Common myeloid progenitor, CD34-positive (primary cell): ENCODE data around the gene ENPP6.

ENCODE experiments used
- CTCF ChIA-PET: fragments of 350-600 bp; sonication (Branson Sonifier 250); formaldehyde crosslinking; loops from one replicate; lab custom pipeline; 2021; ENCODE audit warnings: antibody characterized with exemption; lab: Charles Lee
- POLR2A ChIA-PET: fragments of 350-600 bp; sonication (Branson Sonifier 250); formaldehyde crosslinking; loops from one replicate; lab custom pipeline; 2021; ENCODE audit warnings: antibody characterized with exemption; lab: Charles Lee
- DNase-seq, 3 donors: peaks; one replicate each; pipeline versions ENCODE4 v3.0.0 to v3.0.0-alpha.2; 2013
- H3K27ac ChIP-seq, 2 experiments: 1 replicate in 1 of 2; 2 replicates in 1 of 2; pipeline ENCODE4 v1.7.0; 2013; ENCODE audit warnings: inconsistent platforms in 2 of 2, low read length in 2 of 2, mild to moderate bottlenecking in 2 of 2, low read depth in 1 of 2, moderate library complexity in 1 of 2; ENCODE audit not compliant: severe bottlenecking in 2 of 2, insufficient read depth in 1 of 2, poor library complexity in 1 of 2
- H3K27me3 ChIP-seq, 5 experiments: replicated peaks in 2 of 5; 1 replicate in 3 of 5; 2 replicates in 2 of 5; pipeline versions ENCODE4 v1.6.1 to v1.7.0; 2013; ENCODE audit warnings: low read length in 4 of 5, mild to moderate bottlenecking in 2 of 5, moderate library complexity in 2 of 5, inconsistent platforms in 1 of 5; ENCODE audit not compliant: insufficient read depth in 5 of 5, control insufficient read depth in 4 of 5
- H3K36me3 ChIP-seq, 4 experiments: 1 replicate in 2 of 4; 2 replicates in 2 of 4; pipeline versions ENCODE4 v1.6.1 to v1.7.0; 2013; ENCODE audit warnings: low read length in 3 of 4, control low read depth in 1 of 4, mild to moderate bottlenecking in 1 of 4; ENCODE audit not compliant: control insufficient read depth in 4 of 4, insufficient read depth in 4 of 4
- H3K4me1 ChIP-seq, 4 experiments: 1 replicate in 3 of 4; 2 replicates in 1 of 4; pipeline versions ENCODE4 v1.6.1 to v1.7.1; 2013; ENCODE audit warnings: low read length in 3 of 4, mild to moderate bottlenecking in 3 of 4, control low read depth in 1 of 4, inconsistent platforms in 1 of 4, moderate library complexity in 1 of 4; ENCODE audit not compliant: control insufficient read depth in 4 of 4, insufficient read depth in 4 of 4; ENCODE audit errors: control extremely low read depth in 1 of 4
- H3K4me3 ChIP-seq, 7 experiments: 1 replicate in 4 of 7; 2 replicates in 3 of 7; pipeline versions ENCODE4 v1.5.1 to v1.7.0; 2013; ENCODE audit warnings: mild to moderate bottlenecking in 7 of 7, low read length in 6 of 7, moderate library complexity in 6 of 7, inconsistent platforms in 2 of 7, low read depth in 2 of 7, control low read depth in 1 of 7; ENCODE audit not compliant: insufficient read depth in 4 of 7, control insufficient read depth in 1 of 7; ENCODE audit errors: extremely low read depth in 1 of 7
- H3K9me3 ChIP-seq, 5 experiments: 1 replicate in 4 of 5; 2 replicates in 1 of 5; pipeline versions ENCODE4 v1.6.1 to v1.7.1; 2013; ENCODE audit warnings: low read length in 4 of 5, mild to moderate bottlenecking in 2 of 5, inconsistent platforms in 1 of 5, low read depth in 1 of 5, moderate library complexity in 1 of 5; ENCODE audit not compliant: control insufficient read depth in 4 of 5, insufficient read depth in 2 of 5; ENCODE audit errors: control extremely low read depth in 1 of 5
- WGBS: methylation state at CpG from one replicate; pipeline ENCODE4 v1.1.5; 2013; ENCODE audit not compliant: insufficient coverage; 5-methylcytosine and 5-hydroxymethylcytosine counted together

The ENPP6 gene

DNA sequence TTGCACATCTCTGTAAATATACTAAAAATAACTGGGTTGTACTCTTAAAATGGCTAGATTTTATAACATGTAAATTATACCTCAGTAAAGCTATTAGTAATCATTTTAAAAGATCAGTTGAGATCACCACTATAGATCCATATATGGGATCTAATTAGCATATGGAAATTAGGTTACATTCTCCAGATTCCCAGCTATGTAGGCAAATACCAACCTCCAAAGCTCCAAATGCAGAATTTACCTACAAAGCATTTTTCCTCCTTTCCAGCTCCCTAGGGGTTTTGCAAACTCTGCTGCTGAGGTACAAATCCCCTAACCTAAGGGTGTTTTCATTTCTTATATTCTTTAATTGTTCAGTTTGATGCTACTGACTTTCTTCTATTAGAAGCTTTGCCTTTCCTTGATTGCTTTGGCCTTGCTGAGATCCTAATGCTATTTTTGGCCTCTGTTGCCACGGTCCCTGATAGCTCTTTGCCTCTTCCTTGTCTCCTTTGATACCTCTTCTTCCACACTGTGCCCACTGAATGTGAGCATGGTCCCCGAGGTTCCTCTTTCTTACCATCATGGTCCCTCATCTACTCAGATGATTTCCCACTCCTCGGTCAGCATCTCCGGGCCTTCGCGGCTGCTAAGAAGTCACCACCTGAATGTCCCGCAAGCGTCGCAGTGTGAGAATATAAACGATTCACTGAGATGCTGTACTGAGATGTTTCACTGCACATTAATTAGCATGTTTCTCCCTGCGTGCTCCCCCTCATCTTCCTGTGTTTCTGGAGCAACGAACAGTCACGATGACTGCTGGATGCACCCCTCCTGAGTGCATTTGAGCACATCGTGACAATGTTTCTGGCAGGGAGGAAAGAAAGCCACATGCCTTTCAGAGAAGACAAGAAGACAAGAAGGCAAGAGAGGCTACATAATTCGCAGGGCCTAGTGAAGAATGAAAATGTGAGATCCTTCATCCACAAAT, 23.8 kb downstream of the ENPP6 start:
- 96% methylated on average over 13 of the region's 15 CpGs for WGBS
- ChIA-PET POLR2A (no interaction called here), CTCF (interaction anchor here (0.6 to 1.0 kb wide), 2 partner anchors 10 to 363 kb away, joined by 3 to 5 read pairs; no protein-coding TSS in a partner anchor)
- Histone ChIP-seq H3K36me3 (no peaks in the 10 kb centered on the region), H3K4me3 (no peak overlapping the region), H3K9me3 (peaks cover 0 to under 1% (median 0%) of the 10 kb centered on the region in 5 experiments), H3K4me1 (no peaks in the 10 kb centered on the region), H3K27ac (no peak overlapping the region), H3K27me3 (no peaks in the 10 kb centered on the region)
- DNase-seq: no peak

DNA sequence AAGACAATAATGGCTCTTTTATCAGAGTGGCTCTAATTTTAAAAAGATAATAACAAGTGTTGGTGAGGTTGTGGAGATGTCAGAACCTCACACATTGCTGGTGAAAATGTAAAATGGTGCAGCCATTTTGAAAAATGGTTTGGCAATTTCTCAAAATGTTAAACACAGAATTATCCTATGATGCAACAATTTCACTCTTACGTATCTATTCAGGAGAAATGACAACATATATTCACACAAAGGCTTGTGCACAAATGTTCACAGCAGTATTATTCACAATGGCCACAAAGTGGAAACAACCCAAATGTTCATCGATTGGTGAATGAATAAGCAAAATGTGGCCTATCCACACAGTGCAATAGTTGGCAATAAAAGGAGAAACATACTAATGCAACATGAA, 24.7 kb downstream of the ENPP6 start:
- CTCF ChIA-PET: interaction anchor here (1.0 kb wide), 1 partner anchor 11 kb away, joined by 3 read pairs; no protein-coding TSS in a partner anchor

DNA sequence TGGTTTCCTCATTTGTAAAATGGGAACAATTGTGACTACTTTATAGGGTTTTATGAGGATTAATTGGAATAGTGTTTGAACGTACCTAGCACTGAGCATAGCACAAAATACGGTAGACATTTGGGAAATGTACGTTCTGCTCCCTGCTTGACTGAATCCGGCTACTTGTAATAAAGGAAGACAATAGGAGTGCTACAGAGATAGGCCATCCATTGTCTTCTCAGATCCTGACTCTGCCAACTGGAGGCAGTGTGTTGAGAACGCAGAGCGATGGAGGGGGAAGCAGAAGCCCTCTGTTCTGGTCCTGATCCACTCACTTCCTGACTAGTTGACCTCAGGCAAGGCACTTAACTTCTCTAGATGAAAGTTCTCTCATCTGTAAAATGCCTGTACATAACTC, 26.4 kb downstream of the ENPP6 start:
- H3K9me3 ChIP-seq: no peaks in the 10 kb centered on the region
- peaks cover 0 to 2% (median 0%) of the 10 kb centered on the region in 5 experiments for H3K27me3 ChIP-seq
- 94% methylated on average over 6 of the region's 6 CpGs for WGBS
- H3K36me3 ChIP-seq: no peaks in the 10 kb centered on the region
- no peak overlapping the region for H3K27ac ChIP-seq
- no peaks in the 10 kb centered on the region for H3K4me1 ChIP-seq
- ChIA-PET CTCF (no interaction called here), POLR2A (no interaction called here)
- no peak for DNase-seq
- no peak overlapping the region for H3K4me3 ChIP-seq

More for the DNA sequence above, 24.7 kb downstream of the ENPP6 start:
- Histone ChIP-seq H3K4me1 (no peaks in the 10 kb centered on the region), H3K36me3 (no peaks in the 10 kb centered on the region), H3K4me3 (no peak overlapping the region), H3K27me3 (peaks cover 0 to 2% (median 0%) of the 10 kb centered on the region in 5 experiments), H3K9me3 (no peaks in the 10 kb centered on the region), H3K27ac (no peak overlapping the region)
- no peak for DNase-seq
- 85% methylated on average over 2 of the region's 2 CpGs for WGBS
- POLR2A ChIA-PET: no interaction called here

DNA sequence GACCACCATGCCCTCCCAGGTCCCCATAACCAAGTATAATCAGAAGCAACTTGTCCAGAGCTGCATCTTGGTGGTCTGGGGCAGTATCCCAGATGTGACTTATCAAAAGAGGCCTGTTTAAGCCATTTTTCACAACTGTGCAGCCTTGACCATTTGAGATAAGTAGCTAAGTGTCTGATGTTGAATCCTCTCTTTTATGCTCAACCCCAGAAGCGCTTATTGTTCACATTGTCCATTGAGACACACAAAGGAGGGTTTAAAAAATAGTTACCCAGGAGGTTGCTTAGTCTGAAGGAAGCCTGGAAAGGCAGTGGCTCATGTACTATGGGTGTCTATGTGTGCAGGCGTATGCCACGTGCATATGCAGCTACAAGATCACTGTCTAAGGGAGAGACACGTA, 27.0 kb downstream of the ENPP6 start:
- Histone ChIP-seq H3K4me1 (no peaks in the 10 kb centered on the region), H3K27me3 (peaks cover 0 to 2% (median 0%) of the 10 kb centered on the region in 5 experiments), H3K4me3 (no peak overlapping the region), H3K36me3 (no peaks in the 10 kb centered on the region), H3K9me3 (no peaks in the 10 kb centered on the region), H3K27ac (no peak overlapping the region)
- ChIA-PET POLR2A (no interaction called here), CTCF (interaction anchor here (1.4 kb wide), 1 partner anchor 11 kb away, joined by 3 read pairs; no protein-coding TSS in a partner anchor)
- DNase-seq: no peak
- WGBS: 97% methylated on average over 3 of the region's 4 CpGs

- POLR2A ChIA-PET: interaction anchor here (0.5 kb wide), 1 partner anchor 219 kb away, joined by 3 read pairs; no protein-coding TSS in a partner anchor
- DNase-seq: no peak
- CTCF ChIA-PET: interaction anchor here (1.4 kb wide), 1 partner anchor 12 kb away, joined by 3 read pairs; no protein-coding TSS in a partner anchor
- Histone ChIP-seq H3K4me3 (no peak overlapping the region), H3K36me3 (no peaks in the 10 kb centered on the region), H3K9me3 (no peaks in the 10 kb centered on the region), H3K4me1 (no peaks in the 10 kb centered on the region), H3K27ac (no peak overlapping the region), H3K27me3 (peaks cover 0 to 5% (median 0%) of the 10 kb centered on the region in 5 experiments)
- 100% methylated on average over 2 of the region's 4 CpGs for WGBS
Measured at GRCh38 chr4:184189966-184190365, 27.7 kb downstream of the ENPP6 start.

GRCh38 chr4:184188443-184189400, 29.0 kb downstream of the ENPP6 start:
- 93% methylated on average over 10 of the region's 12 CpGs for WGBS
- no peaks in the 10 kb centered on the region for H3K9me3 ChIP-seq
- DNase-seq: no peak
- ChIA-PET POLR2A (no interaction called here), CTCF (interaction anchor here (1.2 kb wide), 1 partner anchor 20 kb away, joined by 3 read pairs; no protein-coding TSS in a partner anchor)
- H3K36me3 ChIP-seq: no peaks in the 10 kb centered on the region
- H3K27me3 ChIP-seq: peaks cover 0 to 5% (median 0%) of the 10 kb centered on the region in 5 experiments
- H3K27ac ChIP-seq: no peak overlapping the region
- H3K4me3 ChIP-seq: no peak overlapping the region
- no peaks in the 10 kb centered on the region for H3K4me1 ChIP-seq
